Activated CD4-positive, alpha-beta T cell treated with anti-CD3 and anti-CD28 coated beads, Interleukin-2, Interleukin-6, amounts not matched to agents 100 ng/mL and 50 ng/mL, durations not matched to agents 16 hours and 8 hours (primary cell): ENCODE results near the gene POU5F1.
"Not testable (repeated sequence)": the region's sequence is repeated elsewhere in the genome, so short reads cannot be mapped to it uniquely, and the experiment has no call there.

Experiments used
- DNase-seq: peaks from one replicate; pipeline ENCODE4 v3.0.0-alpha.2; 2020

The POU5F1 gene

DNA sequence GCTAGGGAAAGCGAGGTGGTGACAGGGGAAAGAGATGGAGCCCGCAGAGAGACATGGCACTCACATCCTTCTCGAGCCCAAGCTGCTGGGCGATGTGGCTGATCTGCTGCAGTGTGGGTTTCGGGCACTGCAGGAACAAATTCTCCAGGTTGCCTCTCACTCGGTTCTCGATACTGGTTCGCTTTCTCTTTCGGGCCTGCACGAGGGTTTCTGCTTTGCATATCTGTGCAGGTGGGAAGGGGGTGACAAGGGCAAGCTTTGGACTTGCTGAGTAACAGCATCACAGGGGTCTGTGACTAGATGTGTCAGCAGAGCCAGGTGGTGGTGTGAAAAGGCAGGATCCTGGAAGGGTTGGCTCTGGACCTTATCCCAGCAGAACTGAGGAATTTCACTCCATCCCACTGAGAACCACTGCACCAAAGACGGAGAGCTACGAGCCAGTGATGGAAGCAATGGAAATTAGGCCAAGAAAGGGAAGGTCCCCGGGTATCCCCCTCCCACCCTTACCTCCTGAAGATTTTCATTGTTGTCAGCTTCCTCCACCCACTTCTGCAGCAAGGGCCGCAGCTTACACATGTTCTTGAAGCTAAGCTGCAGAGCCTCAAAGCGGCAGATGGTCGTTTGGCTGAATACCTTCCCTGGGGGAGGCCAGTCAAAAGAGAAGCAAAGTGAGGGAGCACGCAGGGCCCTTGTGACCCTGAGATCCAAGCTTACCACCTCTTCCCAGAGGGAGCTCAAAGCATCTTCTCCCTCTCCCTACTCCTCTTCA is 5.2 kb downstream of the POU5F1 start:
- not testable (repeated sequence) for DNase-seq

DNA sequence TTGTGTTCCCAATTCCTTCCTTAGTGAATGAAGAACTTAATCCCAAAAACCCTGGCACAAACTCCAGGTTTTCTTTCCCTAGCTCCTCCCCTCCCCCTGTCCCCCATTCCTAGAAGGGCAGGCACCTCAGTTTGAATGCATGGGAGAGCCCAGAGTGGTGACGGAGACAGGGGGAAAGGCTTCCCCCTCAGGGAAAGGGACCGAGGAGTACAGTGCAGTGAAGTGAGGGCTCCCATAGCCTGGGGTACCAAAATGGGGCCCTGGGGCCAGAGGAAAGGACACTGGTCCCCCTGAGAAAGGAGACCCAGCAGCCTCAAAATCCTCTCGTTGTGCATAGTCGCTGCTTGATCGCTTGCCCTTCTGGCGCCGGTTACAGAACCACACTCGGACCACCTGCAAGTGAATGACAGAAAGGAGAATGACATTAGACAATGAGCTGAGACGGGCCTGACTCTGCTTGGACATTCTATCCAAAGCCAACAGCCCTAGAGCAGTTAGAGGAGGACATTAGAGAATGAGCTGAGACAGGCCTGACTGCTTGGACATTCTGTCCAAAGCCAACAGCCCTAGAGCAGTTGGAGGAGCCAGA is 5.9 kb downstream of the POU5F1 start:
- not testable (repeated sequence) for DNase-seq

DNA sequence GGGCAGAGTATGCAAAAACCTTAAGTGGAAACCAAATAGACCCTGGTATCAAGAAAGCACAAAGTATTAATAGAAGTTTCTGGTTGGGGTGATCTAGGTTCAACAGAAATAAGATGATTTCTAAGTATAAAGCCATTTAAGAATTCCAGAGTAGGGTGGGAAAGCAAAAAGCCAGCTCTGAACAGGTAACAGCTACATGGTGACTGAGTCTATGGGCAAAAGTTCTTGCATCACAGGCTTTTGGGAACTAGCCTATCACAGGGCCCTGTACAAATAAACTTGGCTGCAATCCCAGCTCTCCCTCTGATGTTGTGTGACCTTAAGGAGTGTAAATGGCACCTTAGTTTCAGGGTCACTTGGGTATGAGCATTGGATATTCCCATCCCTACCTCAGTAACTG is 6.6 kb downstream of the POU5F1 start:
- no peak for DNase-seq

DNA sequence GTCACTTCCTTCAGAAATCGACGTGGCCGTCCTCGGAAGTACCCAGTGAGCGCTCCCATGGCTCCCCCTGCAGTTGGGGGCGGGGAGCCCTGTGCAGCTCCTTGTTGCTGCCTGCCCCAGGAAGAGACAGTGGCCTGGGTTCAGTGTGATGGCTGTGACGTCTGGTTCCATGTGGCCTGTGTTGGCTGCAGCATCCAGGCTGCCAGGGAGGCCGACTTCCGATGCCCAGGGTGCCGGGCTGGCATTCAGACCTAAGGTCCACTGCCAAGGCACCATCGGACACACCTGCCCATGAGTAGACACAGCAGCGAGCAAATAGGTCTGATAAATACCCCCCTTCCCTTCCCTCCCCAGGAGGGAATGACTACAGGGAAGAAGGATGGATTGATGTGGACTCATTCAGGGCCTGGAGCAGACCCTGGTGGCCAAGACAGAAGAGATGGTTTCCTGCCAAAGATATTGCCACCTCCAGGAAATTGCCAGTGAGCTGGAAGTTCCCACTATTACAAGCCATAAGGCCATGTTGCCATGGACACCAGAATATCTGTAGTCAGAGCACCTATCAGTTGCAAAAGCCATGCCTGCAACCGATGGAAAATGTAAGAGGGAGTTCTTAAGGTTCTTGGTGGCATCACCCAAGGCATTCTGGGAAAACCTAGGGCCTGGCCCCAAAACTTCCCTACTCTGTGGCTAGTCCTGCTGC is 7.9 kb downstream of the POU5F1 start:
- no peak for DNase-seq

DNA sequence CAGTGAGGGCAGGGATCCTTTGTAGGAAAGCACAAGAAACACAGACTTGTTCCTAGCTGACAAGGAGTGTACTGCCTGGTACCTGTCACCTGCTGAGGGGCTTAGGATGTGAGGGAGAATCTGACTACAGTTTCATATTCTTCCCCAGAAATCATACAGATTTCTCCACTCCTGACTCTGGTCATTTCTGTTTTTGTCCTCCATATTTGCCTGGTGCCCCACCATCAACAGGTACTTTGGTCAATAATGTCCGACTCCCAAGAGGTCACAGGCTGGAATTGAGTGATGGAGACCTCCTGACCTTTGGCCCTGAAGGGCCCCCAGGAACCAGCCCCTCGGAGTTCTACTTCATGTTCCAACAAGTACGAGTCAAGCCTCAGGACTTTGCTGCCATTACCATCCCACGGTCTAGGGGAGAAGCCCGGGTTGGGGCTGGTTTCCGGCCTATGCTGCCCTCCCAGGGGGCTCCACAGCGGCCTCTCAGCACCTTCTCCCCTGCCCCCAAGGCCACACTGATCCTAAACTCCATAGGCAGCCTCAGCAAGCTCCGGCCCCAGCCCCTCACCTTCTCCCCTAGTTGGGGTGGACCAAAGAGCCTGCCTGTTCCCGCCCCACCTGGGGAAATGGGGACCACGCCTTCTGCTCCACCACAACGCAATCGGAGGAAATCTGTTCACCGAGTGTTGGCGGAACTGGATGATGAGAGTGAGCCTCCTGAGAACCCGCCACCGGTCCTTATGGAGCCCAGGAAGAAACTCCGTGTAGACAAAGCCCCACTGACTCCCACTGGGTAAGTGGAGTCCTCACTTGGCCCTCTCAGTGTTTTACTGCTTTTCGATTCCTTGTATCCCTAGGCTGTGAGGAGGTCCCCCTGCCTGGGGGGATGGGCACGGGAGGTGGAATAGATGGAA is 9.0 kb downstream of the POU5F1 start:
- no peak for DNase-seq

DNA sequence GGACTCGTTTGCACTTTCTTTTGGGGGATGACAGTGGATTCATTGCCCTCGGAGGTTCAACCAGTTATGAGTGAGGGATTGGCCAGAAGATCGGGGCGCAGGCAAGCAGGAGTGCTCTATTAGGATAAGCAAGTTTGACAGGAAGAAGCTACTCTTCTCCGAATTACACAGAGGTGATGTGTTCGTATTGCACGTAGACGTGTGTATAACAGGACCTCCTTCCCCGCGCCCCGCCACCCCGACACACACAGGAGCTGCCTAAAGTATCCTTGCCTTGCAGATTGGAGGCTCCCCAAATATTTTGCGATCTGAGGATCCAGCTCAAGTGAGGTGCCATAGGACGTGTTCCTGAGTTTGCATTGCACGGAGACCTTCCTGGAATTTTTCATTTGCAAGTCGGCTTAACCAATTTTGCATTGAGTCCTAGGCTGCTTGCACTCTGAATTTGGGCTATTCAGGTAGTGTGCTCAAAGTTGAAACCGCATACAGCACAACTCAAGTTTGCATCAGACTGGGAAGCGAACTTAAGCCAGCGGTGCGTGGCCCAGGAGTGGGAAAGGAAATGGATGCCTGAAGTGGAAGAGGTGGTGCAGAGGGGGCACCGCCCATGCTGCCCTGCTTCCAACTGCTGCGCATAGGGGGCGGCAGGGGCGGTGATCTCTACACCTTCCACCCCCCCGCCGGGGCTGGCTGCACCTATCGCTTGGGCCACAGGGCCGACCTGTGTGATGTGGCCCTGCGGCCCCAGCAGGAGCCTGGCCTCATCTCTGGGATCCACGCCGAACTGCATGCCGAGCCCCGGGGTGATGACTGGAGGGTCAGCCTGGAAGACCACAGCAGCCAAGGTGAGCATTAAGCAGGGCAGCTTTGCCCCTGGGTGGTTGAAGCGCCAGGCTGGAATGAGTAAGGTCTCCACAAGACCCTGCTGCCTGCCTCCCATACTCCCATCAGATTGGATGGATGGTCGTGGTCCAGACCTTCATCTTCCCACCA is 11.3 kb downstream of the POU5F1 start:
- peak; percentile 53 for DNase-seq

DNA sequence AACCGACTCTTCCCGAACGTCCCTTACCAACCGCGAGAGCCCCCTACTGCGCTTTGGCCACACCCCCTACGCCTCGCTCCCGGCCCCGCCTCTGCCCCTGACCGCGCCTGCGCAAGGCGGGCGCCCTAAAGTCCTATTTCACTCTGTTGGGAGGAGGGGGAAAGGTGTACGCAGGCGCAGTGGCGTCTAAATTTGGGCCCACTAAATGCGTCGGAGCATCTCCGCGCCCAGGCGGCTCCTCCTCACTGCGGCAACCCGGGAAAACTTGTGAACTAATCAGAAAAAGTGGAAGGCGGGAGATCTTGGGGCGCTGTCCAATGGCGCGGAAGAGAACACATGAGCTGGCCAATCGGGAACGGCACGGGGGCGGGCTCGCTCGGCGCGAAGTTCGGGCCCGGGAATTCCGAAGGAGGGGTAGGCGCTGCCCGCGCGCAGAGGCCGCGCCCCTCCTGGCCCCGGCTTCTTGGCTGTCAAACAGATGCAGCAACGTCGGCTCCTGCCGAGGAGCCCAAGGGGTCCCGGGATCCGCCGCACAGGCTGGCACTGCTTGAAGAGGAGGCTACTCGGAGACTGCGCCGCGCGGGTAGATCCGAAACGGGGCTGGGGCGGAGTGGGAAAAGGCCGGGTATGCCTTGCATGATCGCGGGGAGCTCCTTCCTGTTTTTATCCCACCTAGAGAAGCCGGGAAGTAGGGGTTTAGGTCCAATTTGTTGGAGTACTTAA is 12.2 kb downstream of the POU5F1 start, which contains the start of gene TCF19:
TSS of gene TCF19 (plus strand) at position 450 of the 723 bp plus-strand sequence. CDS start 881 bp downstream, outside the sequence.
- DNase-seq, result peak; percentile 99

DNA sequence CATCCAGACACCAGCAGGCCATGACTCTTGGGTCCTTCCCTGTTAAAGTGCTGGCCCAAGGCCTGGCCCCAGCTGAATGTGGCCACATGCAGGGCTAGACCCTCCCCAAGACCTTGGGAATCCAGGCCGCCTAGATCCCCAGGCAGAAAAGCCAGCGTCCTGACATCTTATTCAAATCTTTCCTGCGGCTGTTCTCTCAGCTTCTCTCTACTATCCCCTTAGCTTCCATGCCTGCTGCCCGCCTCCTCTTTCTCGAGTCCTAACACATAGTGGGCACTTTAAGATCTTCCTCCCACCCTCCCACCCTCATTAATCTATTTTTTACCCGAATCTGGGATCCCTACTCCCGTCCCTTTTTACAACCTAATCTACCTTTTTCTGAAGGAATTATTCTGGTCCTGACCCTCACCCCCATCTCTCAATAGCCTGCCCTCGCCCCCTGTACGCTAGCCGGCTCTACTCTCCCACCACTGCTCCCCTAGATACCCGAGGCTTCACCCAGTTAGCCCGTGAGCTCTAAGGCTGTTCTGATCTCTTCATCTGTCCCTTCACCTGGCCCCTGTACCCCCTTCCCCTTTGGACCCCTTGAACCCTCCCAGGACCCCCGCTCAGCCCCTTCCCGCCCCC is 12.9 kb downstream of the POU5F1 start, which contains the start of gene CCHCR1:
TSS of gene CCHCR1 (minus strand) at position 290 of the 627 bp plus-strand sequence. CDS start at position 88, 202 bp downstream.
- no peak for DNase-seq

DNA sequence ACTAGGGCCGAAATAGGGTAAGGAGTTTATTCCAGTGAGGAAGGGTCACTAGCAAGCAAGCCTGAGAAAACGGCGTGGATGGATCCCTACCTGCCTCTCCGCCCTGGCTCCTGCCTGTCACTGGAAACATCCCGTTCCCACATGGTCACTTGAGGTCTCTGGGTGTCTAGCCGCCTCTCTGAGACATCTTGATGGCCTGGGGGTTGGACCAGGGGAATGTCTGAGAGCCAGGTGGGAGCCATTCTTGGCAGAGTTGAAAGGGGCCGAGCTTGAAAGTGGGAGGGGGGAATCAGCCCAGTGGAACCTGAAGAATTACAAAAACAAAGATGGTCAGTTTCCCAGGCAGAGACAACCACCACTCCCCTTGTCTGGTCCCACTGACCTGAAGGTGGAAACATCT is 13.8 kb downstream of the POU5F1 start:
- no peak for DNase-seq

DNA sequence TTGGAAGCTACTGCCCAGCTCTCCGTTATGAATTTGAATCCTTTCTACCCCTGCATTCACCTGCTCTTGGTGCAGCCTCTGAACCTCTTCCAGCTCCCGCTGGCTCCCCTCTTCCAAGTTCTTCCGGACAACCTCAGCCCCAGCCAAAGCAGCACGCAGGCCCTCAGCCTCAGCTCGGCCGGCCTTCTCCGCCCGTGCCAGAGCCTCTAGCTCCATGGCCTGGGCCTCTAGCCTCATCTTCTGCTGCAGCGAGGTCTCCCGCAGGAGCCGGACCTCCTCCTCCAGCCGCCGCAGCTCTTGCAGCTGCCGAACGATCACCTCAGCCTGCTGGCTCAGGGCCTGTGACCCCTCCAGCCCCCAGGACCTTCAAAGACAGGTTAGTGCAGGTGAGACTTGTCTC is 16.0 kb downstream of the POU5F1 start:
- DNase-seq, result no peak

DNA sequence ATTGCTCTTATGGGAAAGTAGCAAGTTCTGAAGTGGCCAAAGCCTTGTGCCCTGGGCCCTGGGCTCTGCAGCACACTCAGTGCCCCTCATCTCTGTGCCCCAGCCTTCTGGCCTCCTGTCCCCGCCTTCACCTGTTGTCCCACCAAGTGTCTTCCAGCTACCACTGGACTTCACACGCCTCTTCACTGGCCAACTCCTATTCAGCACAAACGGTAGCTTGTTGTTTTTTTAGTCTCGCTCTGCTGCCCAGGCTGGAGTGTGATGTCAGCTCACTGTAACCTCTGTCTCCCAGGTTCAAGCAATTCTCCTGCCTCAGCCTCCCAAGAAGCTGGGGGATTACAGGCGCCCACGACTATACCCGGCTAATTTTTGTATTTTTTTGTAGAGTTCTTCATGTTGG is 17.7 kb downstream of the POU5F1 start:
- no peak for DNase-seq

DNA sequence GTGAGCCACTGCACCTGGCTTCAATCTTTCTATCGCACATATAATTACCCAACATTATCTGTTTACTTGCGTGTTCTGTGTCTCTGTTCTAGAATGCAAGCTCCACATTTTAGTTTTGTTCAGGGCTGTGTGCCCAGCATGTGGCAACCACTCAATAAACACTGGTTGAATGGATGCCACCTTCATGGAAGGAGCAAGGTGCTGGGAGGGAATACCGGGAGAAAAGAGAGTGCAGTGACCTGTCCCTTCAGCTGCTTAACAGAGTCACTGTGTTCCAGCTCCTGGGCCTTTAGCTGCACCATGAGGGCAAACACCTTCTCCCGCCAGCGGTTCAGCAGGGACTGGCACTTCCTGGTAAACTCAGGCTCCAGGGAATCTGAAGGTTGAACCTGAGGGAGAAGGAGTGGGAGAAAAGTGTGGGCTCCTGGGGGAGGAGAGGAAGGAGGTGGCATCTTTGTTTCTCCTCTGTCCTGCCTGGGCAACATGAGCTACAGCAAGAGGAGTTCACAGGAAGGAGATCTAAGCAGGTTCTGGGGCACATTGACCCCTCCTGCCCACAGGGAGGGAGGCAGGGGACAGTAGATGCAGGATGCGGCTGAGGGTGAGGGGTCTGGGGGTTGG is 20.5 kb downstream of the POU5F1 start:
- no peak for DNase-seq

DNA sequence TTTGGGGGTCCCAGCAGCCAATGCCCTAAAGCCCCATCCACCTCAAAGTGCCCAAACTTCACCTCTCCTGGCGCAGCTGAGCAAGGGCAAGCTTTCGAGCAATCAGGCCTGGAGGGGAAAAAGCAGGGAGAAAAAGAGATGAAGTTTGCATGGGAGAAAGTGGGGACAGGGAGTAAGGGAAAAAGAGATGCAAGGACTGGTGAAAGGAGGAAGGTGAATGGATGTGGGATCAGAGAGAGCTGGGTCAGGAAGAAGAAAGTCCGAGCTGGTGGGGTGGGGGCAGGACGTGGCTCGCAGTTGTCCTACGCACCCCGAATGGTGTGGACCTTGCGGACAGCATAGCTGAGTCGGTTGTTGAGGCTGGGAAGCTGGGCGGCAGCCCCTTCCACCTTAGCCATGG is 25.1 kb downstream of the POU5F1 start:
- DNase-seq, result no peak

DNA sequence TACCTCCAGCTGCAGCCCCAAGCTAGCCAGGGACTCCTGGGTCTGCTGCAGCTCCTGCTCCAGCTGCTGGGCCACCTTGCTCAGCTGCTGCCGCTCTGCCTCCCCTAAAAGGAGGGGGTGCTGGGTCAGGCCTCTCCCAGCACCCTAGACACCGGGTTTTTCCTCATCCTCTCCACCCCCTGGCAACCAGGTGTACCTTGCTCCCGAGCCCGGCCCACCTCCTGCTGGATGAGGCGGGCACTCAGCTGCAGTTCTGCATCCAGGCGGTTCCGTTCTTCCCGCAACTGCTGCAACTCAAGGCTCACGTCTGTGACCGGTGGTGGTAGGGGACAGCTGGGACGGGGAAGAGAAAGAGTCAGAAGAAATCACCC is 25.5 kb downstream of the POU5F1 start:
- DNase-seq, result no peak

DNA sequence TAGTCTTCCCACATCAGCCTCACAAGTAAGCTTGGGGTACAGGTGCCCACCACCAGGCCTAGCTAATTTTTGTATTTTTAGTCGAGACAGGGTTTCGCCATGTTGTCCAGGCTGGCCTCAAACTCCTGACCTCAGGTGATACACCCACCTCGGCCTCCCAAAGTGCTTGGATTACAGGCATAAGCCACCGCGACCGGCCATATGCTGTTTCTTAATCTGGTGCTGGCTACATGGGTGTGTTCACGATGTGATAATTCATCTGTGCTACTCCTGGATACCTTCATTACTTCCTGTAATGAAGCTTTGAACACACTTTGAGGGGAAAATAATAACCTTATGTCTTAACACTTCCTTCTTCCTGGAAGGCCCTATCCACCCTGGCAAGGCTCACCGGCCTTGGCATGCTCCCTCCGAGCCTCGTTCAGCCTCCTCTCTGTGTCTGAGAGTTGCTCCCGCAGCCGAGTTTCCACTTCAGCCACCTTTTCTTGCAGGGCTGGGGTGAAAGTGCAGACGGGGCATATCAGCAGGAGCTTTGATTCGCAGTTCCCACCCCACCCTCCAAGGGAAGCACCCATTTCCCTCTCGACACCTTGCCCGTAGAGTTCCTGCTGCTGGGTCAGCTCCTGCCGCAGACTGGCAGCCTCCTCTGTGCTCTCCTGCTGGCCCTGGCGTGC is 26.0 kb downstream of the POU5F1 start:
- no peak for DNase-seq

DNA sequence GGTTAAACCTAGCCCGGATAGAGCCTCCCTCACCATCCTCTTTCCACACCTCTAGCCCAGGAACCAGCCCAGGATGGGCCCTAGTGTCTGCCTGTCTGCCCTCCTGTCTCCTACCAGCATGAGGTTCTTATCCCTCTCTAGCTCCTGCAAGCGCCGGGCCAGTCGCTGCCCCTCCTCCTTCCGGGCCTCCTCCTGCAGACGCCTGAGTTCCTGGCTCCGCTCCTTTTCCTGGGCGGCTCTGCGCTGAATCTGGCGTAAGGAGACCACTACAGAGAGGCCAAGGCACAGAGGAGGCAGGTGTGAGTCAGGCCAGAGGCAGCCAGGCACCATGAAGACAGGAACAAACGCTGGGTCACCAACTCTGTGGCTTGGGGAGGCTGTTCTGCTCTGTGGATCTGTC is 27.3 kb downstream of the POU5F1 start:
- no peak for DNase-seq

DNA sequence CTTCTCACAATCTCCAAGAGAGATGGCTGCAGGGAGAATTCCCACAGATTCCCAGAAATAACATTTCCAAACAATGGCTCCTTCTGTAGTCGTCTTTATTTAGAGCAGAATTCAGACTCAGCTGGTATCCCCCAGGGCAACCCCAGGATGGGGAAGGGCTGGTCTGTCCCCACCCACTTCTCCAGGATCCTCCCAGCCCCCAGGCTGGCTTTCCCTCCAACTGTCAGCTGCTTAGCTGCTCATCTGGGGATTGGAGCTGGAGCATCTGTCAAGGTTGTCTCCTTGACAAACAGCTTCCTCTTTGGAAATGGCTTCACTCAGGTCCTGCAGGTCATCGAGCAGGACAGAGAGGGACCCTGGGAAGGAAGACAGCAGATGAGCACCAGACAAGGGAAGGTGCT is 28.1 kb downstream of the POU5F1 start:
- no peak for DNase-seq

DNA sequence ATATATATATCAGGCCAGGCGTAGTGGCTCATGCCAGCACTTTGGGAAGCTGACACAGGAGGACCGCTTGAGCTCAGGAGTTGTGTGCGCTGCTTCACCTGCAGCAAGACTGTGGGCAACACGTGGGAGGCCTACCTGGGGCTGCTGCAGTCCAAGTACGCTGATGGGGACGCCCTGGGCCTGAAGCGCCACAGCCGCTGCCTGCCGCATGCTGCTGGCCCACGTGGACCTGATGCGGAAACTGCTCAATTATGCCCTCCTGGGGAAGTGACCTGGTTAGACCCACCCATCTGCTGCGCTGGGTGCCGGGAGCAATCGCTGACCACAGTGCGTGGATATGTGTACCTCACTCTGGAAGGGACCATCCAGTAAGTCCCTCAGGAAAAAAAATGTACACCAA is 29.8 kb downstream of the POU5F1 start:
- DNase-seq, result no peak

DNA sequence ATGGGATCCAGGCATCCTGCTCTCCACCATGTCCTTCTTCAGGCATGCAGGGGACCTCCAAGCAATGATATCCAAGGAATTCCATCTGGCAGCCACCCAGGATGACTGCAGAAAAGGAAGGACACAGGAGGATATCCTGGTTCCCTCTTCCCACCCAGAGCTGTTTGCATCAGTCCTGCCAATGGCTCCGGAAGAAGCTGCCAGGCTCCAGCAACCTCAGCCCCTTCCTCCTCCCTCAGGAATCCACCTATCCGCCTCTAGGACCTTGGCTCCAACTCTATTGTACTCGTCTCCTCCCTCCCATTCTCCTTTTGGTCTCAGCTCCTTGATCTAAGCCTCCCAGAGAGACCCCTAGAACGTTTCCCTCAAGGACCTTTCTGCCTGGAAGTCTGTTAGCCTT is 30.9 kb downstream of the POU5F1 start:
- DNase-seq, result no peak
